Ovary (tissue), 9 donors: ENCODE measurements around the gene SLC7A14. TPM values are rescaled to one million over a fixed set of nuclear protein-coding genes. Genes with fewer than 3 reads are reported as not detected.

ENCODE experiments used
- DNase-seq, 5 donors: peaks; one replicate each; pipeline ENCODE4 v3.0.0-alpha.2; 2019 to 2020
- H3K27ac ChIP-seq, 2 donors: fragments of 200-600 bp; one replicate each; pipeline versions ENCODE4 v1.5.1 to v1.8.0; 2019 to 2022
- H3K27me3 ChIP-seq: fragments of 200-600 bp; one replicate; pipeline ENCODE4 v1.8.0; 2022
- H3K36me3 ChIP-seq: fragments of 200-600 bp; sonication (generic); one replicate; pipeline ENCODE4 v1.5.1; 2019
- H3K4me1 ChIP-seq: one replicate; pipeline ENCODE4 v1.8.1; 2013; ENCODE audit warnings: mild to moderate bottlenecking, moderate library complexity; ENCODE audit not compliant: insufficient read depth
- H3K4me3 ChIP-seq: fragments of 200-600 bp; sonication (generic); one replicate; pipeline ENCODE4 v1.5.1; 2017
- H3K9me3 ChIP-seq, 2 donors: fragments of 200-600 bp in 1 of 2; sonication (generic) in 1 of 2; one replicate each; pipeline versions ENCODE4 v1.5.1 to v1.8.1; 2013 to 2019; ENCODE audit warnings: mild to moderate bottlenecking in 1 of 2, moderate library complexity in 1 of 2
- CTCF ChIP-seq, 3 donors: fragments of 450-650 bp in 2 of 3; fragments of 200-600 bp in 1 of 3; IDR thresholded peaks; one replicate each; pipeline versions ENCODE4 v1.5.1 to v1.8.0; 2016 to 2022; ENCODE audit warnings: antibody characterized with exemption in 3 of 3, mild to moderate bottlenecking in 1 of 3
- EP300 ChIP-seq: sonication (generic); formaldehyde crosslinking; IDR thresholded peaks from one replicate; pipeline ENCODE4 v1.6.1; 2017; ENCODE audit warnings: antibody characterized with exemption
- POLR2A ChIP-seq: fragments of 450-650 bp; IDR thresholded peaks from one replicate; pipeline ENCODE4 v1.6.1; 2017; ENCODE audit warnings: antibody characterized with exemption, mild to moderate bottlenecking, moderate library complexity
- WGBS, 3 donors: extraction: QIAGEN DNeasy Blood & Tissue Kit in 1 of 3; methylation state at CpG; one replicate each; pipeline versions ENCODE4 v1.1.5 to v1.1.7; 2013 to 2017; 5-methylcytosine and 5-hydroxymethylcytosine counted together
- intact Hi-C, 4 donors: fragments of 100-400 bp; cut with DNase I; formaldehyde crosslinking; loops; one replicate each; pipeline versions ENCODE4 v1.11.0 to v1.15.1; 2022 to 2023
- polyA plus RNA-seq, 2 donors: library from polyadenylated mRNA; stranded (reverse); fragments of 200-250 nt in 1 of 2; fragments of 350-450 nt in 1 of 2; fragmentation: Illumina TruSeq in 1 of 2; extraction: RNeasy Lipid Tissue Mini Kit (QIAGEN cat#74804) in 1 of 2; gene quantifications; one replicate each; pipeline ENCODE4 v1.2.3, GENCODE V29; 2013 to 2014
- total RNA-seq, 7 donors: library from RNA; depleted of rRNA in 2 of 7; stranded (reverse); fragments of >200 nt in 2 of 7; fragmentation: NEBNext Ultra II Directional in 3 of 7; extraction: Animal tissue kit (Norgen Biotek cat#: 25700) in 3 of 7; gene quantifications; one replicate each; pipeline versions ENCODE4 v1.1.0 to v1.2.4, GENCODE V29; 2016 to 2023
- donor health status: DM: no; HTN: no; CAD: no; lungs with moderate emphysema.
- donor health status: DM: no; HTN: no; CAD: no.
- donor health status: Bipolar disorder and iron deficiency.
- donor health status: DM: yes; HTN: yes; CAD: no.
- donor health status: DM: no; HTN: no; CAD: no.
- donor health status: DM: yes; HTN: yes; CAD: no.

Gene SLC7A14
- total and polyA plus RNA-seq, 9 donors: under 0.01 to 0.20 (median 0.03) TPM; not detected in 2

- DNase-seq: no peak
- H3K4me3 ChIP-seq: no peak overlapping the region
- TF ChIP-seq POLR2A (no peak), CTCF (IDR thresholded peaks at IDR 0.05) (no peak)
- WGBS, 3 donors: 50 to 58% (median 57%) methylated on average over 7 of the region's 7 CpGs
- no peaks in the 10 kb centered on the region for H3K27me3 ChIP-seq
- peaks cover 6% of the 10 kb centered on the region for H3K4me1 ChIP-seq
- H3K36me3 ChIP-seq: no peaks in the 10 kb centered on the region
- no peaks in the 10 kb centered on the region for H3K9me3 ChIP-seq
- H3K27ac ChIP-seq: no peak overlapping the region
- intact Hi-C loops: no loop called here
Measured at GRCh38 chr3:170563712-170564423, 22.0 kb downstream of the SLC7A14 start.

GRCh38 chr3:170562080-170562479 lies 23.8 kb downstream of the SLC7A14 start:
- H3K9me3 ChIP-seq: no peaks in the 10 kb centered on the region
- no peak overlapping the region for H3K4me3 ChIP-seq
- intact Hi-C loops: no loop called here
- H3K27ac ChIP-seq: no peak overlapping the region
- no peak for DNase-seq
- peaks cover 6% of the 10 kb centered on the region for H3K4me1 ChIP-seq
- H3K36me3 ChIP-seq: no peaks in the 10 kb centered on the region
- TF ChIP-seq EP300: no peak
- no peak for TF ChIP-seq POLR2A
- TF ChIP-seq CTCF (IDR thresholded peaks at IDR 0.05): no peak
- 91 to 97% (median 94%) methylated on average over 1 of the region's 1 CpG for WGBS, 3 donors
- no peaks in the 10 kb centered on the region for H3K27me3 ChIP-seq

- DNase-seq: no peak
- intact Hi-C loops: no loop called here
- TF ChIP-seq POLR2A (no peak), EP300 (no peak), CTCF (IDR thresholded peaks at IDR 0.05) (no peak)
- Histone ChIP-seq H3K9me3 (no peaks in the 10 kb centered on the region), H3K4me1 (peaks cover 6% of the 10 kb centered on the region), H3K27ac (no peak overlapping the region), H3K36me3 (no peaks in the 10 kb centered on the region), H3K27me3 (no peaks in the 10 kb centered on the region), H3K4me3 (no peak overlapping the region)
- WGBS, 3 donors: 88 to 93% (median 89%) methylated on average over 5 of the region's 5 CpGs
Measured at GRCh38 chr3:170560717-170561382, 25.0 kb downstream of the SLC7A14 start.

GRCh38 chr3:170560296-170560695 lies 25.6 kb downstream of the SLC7A14 start:
- intact Hi-C loops: no loop called here
- Histone ChIP-seq H3K27ac (no peak overlapping the region), H3K4me3 (no peak overlapping the region), H3K4me1 (peaks cover 6% of the 10 kb centered on the region), H3K27me3 (no peaks in the 10 kb centered on the region), H3K9me3 (no peaks in the 10 kb centered on the region), H3K36me3 (no peaks in the 10 kb centered on the region)
- no peak for DNase-seq
- TF ChIP-seq EP300 (no peak), POLR2A (no peak), CTCF (IDR thresholded peaks at IDR 0.05) (no peak)
- 75 to 78% (median 76%) methylated on average over 4 of the region's 4 CpGs for WGBS, 3 donors
